NB4 (cell line): Measurements from ENCODE around the gene TRMT11.

Experiments used
- CTCF ChIP-seq: IDR thresholded peaks from one replicate; pipeline ENCODE4 v1.5.1; 2012; ENCODE audit warnings: low read depth, low read length
- MAX ChIP-seq: IDR thresholded peaks from 2 replicates; pipeline ENCODE4 v1.6.1; 2011; ENCODE audit warnings: low read depth, low read length

DNA sequence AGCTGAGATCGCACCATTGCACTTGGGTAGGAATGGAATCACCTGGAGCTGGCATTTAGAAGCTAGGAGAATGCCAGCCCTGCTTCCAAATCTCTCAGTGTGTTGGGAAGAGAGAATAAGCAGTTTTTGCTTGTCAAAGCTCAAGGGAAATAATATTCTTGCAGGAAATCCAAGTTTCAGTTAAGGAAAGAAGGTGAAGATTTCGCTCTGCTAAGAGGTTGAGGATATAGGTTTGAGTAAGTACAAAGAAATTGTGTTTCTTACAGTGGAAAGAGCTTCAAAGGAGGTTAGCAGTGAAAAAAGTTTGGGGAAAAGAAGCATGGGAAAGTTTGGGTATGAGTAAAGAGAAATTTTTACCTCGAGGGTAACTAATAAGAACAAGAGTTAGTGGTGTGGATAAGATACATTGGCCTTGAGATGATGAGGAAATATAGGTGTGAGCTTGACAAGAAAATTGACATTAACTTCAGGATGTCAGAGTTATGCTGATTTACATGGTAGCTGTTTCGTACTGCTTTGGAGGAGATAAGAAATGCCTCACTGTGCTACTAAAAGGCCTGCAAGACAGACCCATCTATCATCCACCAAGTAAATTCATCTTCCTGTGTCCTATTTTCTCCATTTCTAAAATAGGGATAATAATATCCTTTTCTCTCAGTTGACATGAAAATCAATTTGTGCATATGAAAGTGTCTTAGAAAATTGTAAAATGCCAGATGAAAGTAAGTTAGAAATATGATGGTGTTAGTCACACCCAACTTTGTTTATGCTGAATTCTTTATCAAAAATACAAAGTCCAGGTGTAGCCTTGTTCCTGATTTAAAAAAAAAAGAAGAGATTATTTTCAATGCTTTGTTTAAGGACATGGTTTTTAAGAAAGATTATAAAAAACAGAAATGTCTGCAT lies 42.6 kb upstream of the TRMT11 start:
- no peak for TF ChIP-seq CTCF
- no peak for TF ChIP-seq MAX
